Heart right ventricle (tissue), 16 donors: Measurements from ENCODE around the gene CBX3. TPM values are rescaled to one million over a fixed set of nuclear protein-coding genes. Genes with fewer than 3 reads are reported as not detected.

Experiments used
- ATAC-seq, 8 donors: fragments of 200-7000 bp; cut with Tn5 transposase; one replicate each; pipeline ENCODE4 v1.9.1; 2020; ENCODE audit warnings: mild to moderate bottlenecking in 8 of 8, moderate library complexity in 8 of 8, moderate number of reproducible peaks in 1 of 8
- DNase-seq, 2 donors: peaks; one replicate each; pipeline ENCODE4 v3.0.0-alpha.2; 2020
- H3K27ac ChIP-seq, 10 donors: fragments of 200-600 bp; sonication (generic) in 2 of 10; one replicate each; pipeline versions ENCODE4 v1.5.0 to v1.8.0; 2020 to 2022; ENCODE audit warnings: mild to moderate bottlenecking in 3 of 10
- H3K27me3 ChIP-seq, 7 donors: fragments of 200-600 bp; one replicate each; pipeline ENCODE4 v1.8.0; 2021 to 2022; ENCODE audit warnings: mild to moderate bottlenecking in 2 of 7
- H3K36me3 ChIP-seq, 9 donors: fragments of 200-600 bp; sonication (generic) in 1 of 9; one replicate each; pipeline versions ENCODE4 v1.5.0 to v1.8.0; 2020 to 2022; ENCODE audit warnings: mild to moderate bottlenecking in 2 of 9
- H3K4me1 ChIP-seq, 9 donors: fragments of 200-600 bp; sonication (generic) in 1 of 9; one replicate each; pipeline versions ENCODE4 v1.5.0 to v1.8.0; 2020 to 2022; ENCODE audit warnings: mild to moderate bottlenecking in 4 of 9
- H3K4me3 ChIP-seq, 10 donors: fragments of 200-600 bp; sonication (generic) in 2 of 10; one replicate each; pipeline versions ENCODE4 v1.5.0 to v1.8.0; 2020 to 2022; ENCODE audit warnings: mild to moderate bottlenecking in 7 of 10, moderate library complexity in 2 of 10
- H3K9me3 ChIP-seq, 11 donors: fragments of 200-600 bp in 10 of 11; sonication (generic) in 2 of 11; one replicate each; pipeline versions ENCODE4 v1.5.0 to v1.8.0; 2013 to 2022; ENCODE audit warnings: mild to moderate bottlenecking in 2 of 11, control low read depth in 1 of 11, moderate library complexity in 1 of 11
- CTCF ChIP-seq, 9 donors: fragments of 200-600 bp; sonication (generic) in 2 of 9; IDR thresholded peaks; one replicate each; pipeline versions ENCODE4 v1.5.0 to v1.8.0; 2021 to 2022; ENCODE audit warnings: antibody characterized with exemption in 9 of 9, mild to moderate bottlenecking in 5 of 9, moderate library complexity in 1 of 9
- WGBS, 2 donors: extraction: QIAGEN DNeasy Blood & Tissue Kit; methylation state at CpG; one replicate each; pipeline ENCODE4 v1.1.7; 2013; ENCODE audit warnings: inconsistent platforms in 1 of 2; 5-methylcytosine and 5-hydroxymethylcytosine counted together
- intact Hi-C, 10 donors: fragments of 100-400 bp; cut with DNase I; formaldehyde crosslinking; loops; one replicate each; pipeline versions ENCODE4 v1.11.1 to v1.14.2; 2022
- polyA plus RNA-seq, 2 donors: library from polyadenylated mRNA; stranded (reverse); fragments of 200-250 nt; gene quantifications; one replicate each; pipeline ENCODE4 v1.2.3, GENCODE V29; 2013
- total RNA-seq, 10 donors: library from RNA; stranded (reverse); fragmentation: NEBNext Ultra II Directional in 3 of 10; extraction: Animal tissue kit (Norgen Biotek cat#: 25700) in 3 of 10; gene quantifications; one replicate each; pipeline versions ENCODE4 v1.2.1 to v1.2.4, GENCODE V29; 2021 to 2023
- donor health status: Arrhythmogenic right ventricular cardiomyopathy.
- donor health status: ischemic (EF 13 %, LVEDD 7.1; RV severe dilation, severe dysfunction).
- donor health status: healthy with polysubstance abuse.
- donor health status: DM: no; HTN: yes; CAD: no.
- donor health status: DM: no; HTN: no; CAD: no.
- donor health status: ischemic (EF 25% LVEDD 6.9; RV normal size, moderate dysfunction).
- donor health status: ischemic (EF 25% LVEDD 5.7; RV mildly dilated, moderate dysfunction).
- donor health status: healthy.
- donor health status: DM: yes; HTN: yes; CAD: no.
- donor health status: Ischemic cardiomyopathy.
- donor health status: ischemic (EF 35%, LVEDD 5.7; RV mildly dilated, moderate dysfunction).
- donor health status: nonischemic (EF 11% LVEDD 7.7; RV severe dilation, severe dysfunction).
- donor health status: DM: yes; HTN: yes; CAD: no.
- donor health status: PGD.
- donor health status: ischemic (EF 29% LVEDD 5.4; RV normal size, mild dysfunction).
- donor health status: nonischemic (EF 23%, LVEDD 6.1; RV moderate dilation, normal function).

CBX3 gene
- total and polyA plus RNA-seq, 12 donors, result 49.0 to 72.6 (median 58.6) TPM

GRCh38 chr7:26197153-26198115, 4.1 kb upstream of the CBX3 start:
- 17 to 19% methylated on average over 5 of the region's 5 CpGs for WGBS, 2 donors
- DNase-seq (no peak), ATAC-seq (no peak)
- Histone ChIP-seq H3K4me3 (peak overlapping the region in 9 of 10 donors; percentile 65 to 99 (median 85)), H3K9me3 (no peaks in the 10 kb centered on the region), H3K27ac (peak overlapping the region in 3 of 10 donors; percentile 9 to 100 (median 19)), H3K27me3 (no peaks in the 10 kb centered on the region), H3K4me1 (peaks cover 13 to 57% (median 55%) of the 10 kb centered on the region in 9 donors), H3K36me3 (peaks cover 0 to 64% (median 45%) of the 10 kb centered on the region in 9 donors)
- TF ChIP-seq CTCF (IDR thresholded peaks at IDR 0.05), result no peak
- intact Hi-C loops, result loop anchor here in 2 of 10 donors (2.0 to 5.0 kb wide), 4 partner anchors 15 to 105 kb away; partner anchors contain the start of gene NFE2L3 (in 1 of the 2)

- peaks cover 9 to 57% (median 54%) of the 10 kb centered on the region in 9 donors for H3K4me1 ChIP-seq
- ATAC-seq (no peak), DNase-seq (no peak)
- H3K27ac ChIP-seq, result peak overlapping the region in 6 of 10 donors; percentile 97 to 100 (median 100)
- 0 to 1% methylated on average over 6 of the region's 6 CpGs for WGBS, 2 donors
- H3K27me3 ChIP-seq, result no peaks in the 10 kb centered on the region
- intact Hi-C loops, result loop anchor here in 2 of 10 donors (5.0 kb wide), 3 partner anchors 41 to 106 kb away; partner anchors contain the start of gene NFE2L3 (in 1 of the 2)
- H3K4me3 ChIP-seq, result peak overlapping the region; percentile 65 to 99 (median 83)
- H3K9me3 ChIP-seq, result no peaks in the 10 kb centered on the region
- peaks cover 0 to 56% (median 37%) of the 10 kb centered on the region in 9 donors for H3K36me3 ChIP-seq
- peak; percentile 64 to 86 (median 81) for TF ChIP-seq CTCF (IDR thresholded peaks at IDR 0.05)
These were observed 3.3 kb upstream of the CBX3 start for GRCh38 chr7:26198133-26198780.

GRCh38 chr7:26198781-26199169, 2.8 kb upstream of the CBX3 start:
- Histone ChIP-seq H3K4me1 (peaks cover 9 to 57% (median 54%) of the 10 kb centered on the region in 9 donors), H3K36me3 (peaks cover 0 to 51% (median 36%) of the 10 kb centered on the region in 9 donors)

More at GRCh38 chr7:26198781-26199169, 2.8 kb upstream of the CBX3 start:
- H3K27me3 ChIP-seq, result no peaks in the 10 kb centered on the region
- intact Hi-C loops, result loop anchor here in 2 of 10 donors (5.0 kb wide), 3 partner anchors 41 to 106 kb away; partner anchors contain the start of gene NFE2L3 (in 1 of the 2)
- H3K9me3 ChIP-seq, result no peaks in the 10 kb centered on the region
- no peak for ATAC-seq
- 0 to 1% methylated on average over 7 of the region's 7 CpGs for WGBS, 2 donors
- DNase-seq, result no peak
- H3K27ac ChIP-seq, result peak overlapping the region in 7 of 10 donors; percentile 96 to 100 (median 100)
- H3K4me3 ChIP-seq, result peak overlapping the region; percentile 65 to 99 (median 83)
- TF ChIP-seq CTCF (IDR thresholded peaks at IDR 0.05), result no peak
